ENCODE measurements around the gene TOR3A. TPM values are rescaled to one million over a fixed set of nuclear protein-coding genes. Genes with fewer than 3 reads are reported as not detected.
A peak's percentile ranks its signal among the peaks of the same experiment; 100 is the strongest.

The TOR3A gene
- total RNA-seq, 1 donor from 2014 or later: 13.8 TPM

DNA sequence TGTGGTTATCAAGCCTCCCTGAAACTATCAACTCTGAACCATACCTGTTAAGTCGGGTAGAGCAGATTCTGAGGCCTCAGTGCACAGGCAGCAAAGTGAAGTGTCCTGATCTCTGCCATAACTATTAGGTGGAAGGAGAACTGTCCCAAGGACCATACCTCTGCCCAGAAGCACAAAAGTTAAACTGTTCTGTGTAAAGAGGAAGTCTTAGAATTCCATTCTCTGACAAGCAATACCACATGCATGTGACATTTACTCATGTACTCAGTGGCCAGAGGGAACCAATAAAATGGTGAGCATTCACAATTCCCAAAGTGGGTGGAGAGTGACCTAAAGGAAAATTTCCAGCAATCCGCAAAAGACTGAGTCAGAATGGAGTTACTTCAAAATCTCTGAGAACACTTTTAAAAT, 61.0 kb downstream of the TOR3A start:
- ATAC-seq (peak; percentile 31), DNase-seq (ENCODE audit: low spot score) (no peak)

DNA sequence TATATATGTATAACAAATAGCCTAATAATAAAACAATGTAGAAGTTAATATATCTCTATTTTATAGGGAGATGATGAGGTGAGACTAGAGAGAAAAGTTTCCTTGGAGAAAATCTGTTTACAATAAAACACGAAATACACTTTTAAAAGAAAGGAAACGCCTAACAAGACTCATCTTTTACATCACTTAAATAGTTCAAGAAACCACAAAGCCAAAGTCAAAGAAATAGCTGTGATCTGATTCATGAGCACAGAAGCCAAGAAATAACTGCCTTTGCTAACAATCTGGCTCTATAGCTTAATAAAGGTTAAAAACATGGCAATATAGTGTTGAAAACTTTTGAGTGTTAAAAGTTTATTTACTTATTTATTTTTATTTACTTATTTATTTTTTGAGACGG, 61.5 kb downstream of the TOR3A start:
- ATAC-seq (no peak), DNase-seq (ENCODE audit: low spot score) (no peak)

DNA sequence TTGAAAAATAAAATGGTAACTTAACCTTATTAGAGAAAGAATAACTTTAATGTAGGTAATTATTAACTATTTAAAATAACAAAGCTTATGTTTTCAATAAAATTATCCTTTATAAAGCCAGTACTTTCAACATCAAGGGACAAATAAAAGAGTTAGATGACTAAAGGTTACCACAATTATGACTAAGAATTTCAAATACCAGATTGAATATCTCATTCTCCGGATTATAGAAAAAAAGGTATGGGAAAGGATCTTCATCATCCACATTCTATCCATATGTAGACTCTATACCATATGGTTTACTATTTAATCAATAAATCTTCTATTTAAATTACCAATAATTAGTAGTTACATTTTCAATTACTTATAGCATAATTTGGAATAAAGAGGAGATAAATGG, 62.8 kb downstream of the TOR3A start:
- ATAC-seq (no peak), DNase-seq (ENCODE audit: low spot score) (no peak)

DNA sequence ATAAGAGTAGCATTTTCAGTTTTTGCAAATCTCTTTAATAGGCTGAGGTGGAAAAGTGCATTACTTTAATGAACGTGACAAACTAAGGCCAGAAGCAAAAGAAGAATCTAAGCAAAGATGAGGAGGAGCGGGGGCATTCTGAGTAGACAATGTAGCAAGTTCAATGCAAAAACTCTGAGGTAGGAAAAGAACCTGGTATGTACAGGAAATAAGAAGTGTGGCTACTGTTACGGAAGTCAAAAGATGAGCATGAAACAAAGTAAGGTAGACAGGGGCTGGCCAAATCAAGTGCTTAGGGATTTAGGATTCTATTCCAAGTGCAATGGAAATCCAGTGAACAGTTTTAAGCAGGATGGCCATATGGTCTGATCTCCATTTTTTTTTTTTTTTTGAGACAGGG, 63.7 kb downstream of the TOR3A start:
- no peak for ATAC-seq
- no peak for DNase-seq (ENCODE audit: low spot score)

Other genes with a start within 250 kb of the TOR3A start
- 2.6 TPM for gene ANGPTL1, start 211.0 kb upstream of the TOR3A start, total RNA-seq
- gene FAM20B, start 56.2 kb upstream of the TOR3A start, total RNA-seq: 19.9 TPM
- gene ABL2, start 147.6 kb downstream of the TOR3A start, total RNA-seq: 4.5 TPM
- 13.9 TPM for gene SOAT1, start 211.7 kb downstream of the TOR3A start, total RNA-seq

All from left lobe of liver (tissue), 2 donors.